NCI-H2171 (cell line): ENCODE measurements around the gene SETD1A.

Experiments
- DNase-seq: peaks from one replicate; lab custom pipeline; 2025; lab: John Stamatoyannopoulos, UW

SETD1A gene

DNA sequence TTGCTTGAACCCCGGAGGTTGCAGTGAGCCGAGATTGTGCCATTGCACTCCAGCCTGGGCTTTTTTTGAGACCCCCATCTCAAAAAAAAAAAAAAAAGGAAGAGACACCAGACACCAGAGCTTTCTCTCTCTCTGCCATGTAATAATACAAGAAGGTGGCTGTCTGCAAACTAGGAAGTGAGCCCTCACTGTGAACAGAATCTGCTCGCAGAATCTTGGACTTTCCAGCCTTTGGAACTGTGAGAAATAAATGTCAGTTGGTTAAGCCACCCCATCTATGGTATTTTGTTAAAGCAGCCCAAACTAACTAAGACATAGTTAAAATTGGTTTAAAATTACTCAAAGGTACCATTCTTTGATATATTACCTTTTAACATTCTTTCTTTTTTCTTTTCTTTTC lies 63.0 kb downstream of the SETD1A start:
- no peak for DNase-seq

DNA sequence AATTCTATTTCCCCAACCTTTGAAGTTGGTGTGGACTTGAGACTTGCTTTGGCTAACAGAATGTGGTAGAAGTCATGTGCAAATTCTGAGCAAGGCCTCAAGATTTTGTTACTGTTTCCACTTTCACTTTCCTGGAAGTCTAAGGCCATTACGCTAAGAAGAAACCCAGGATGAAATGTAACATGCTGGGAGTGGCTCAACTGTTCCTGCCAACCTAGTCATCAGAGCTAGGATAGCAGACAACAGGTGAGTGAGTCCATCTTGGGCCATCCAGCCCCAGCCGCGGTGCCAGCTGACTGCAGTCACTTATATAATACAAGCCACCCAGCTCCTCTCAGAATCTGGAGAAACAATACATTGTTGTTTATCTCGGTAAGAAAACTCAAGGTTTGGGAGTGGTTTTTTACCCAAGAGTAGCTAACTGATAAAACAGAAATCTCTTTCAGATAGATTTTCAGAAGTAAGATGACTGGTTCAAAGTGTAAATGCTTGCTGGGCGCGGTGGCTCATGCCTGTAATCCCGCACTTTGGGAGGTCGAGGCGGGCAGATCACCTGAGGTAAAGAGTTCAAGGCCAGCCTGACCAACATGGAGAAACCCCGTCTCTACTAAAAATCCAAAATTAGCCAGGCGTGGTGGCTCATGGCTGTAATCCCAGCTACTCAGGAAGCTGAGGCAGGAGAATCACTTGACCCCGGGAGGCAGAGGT lies 65.1 kb downstream of the SETD1A start:
- DNase-seq: no peak

DNA sequence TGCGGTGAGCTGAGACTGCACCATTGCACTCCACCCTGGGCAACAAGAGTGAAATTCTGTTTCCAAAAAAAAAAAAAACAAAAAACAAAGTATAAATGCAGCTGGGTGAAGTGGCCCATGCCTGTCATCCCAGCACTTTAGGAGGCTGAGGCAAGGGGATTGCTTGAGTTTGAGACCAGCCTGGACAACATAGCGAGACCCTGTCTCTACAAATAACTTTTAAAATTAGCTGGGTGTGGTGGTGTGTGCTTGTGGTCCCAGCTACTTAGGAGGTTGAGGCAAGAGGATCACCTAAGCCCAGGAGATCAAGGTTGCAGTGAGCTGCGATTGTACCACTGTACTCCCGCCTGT lies 65.7 kb downstream of the SETD1A start:
- DNase-seq: no peak

DNA sequence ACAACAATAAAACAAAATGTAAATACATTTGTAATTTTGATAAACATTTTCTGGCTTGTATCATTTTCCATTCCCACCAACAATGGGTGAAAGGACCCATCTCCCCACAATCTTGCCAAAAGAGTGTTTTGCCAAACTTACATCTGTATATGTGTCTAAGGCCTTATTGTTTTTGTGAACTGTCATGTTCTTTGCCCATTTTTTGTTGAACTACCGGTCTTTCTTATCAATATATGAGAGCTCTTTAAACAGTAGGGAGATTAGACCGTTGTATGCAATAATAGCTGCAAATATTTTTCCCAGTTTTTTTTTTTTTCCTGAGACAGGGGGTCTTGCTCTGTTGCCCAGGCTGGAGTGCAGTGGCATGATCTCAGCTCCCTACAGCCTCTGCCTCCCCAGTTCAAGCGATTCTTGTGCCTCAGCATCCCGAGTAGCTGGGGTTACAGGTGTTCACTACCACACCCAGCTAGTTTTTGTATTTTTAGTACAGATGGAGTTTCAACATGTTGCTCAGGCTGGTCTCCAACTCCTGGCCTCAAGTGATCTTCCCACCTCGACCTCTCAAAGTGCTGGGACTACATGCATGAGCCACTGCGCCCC lies 66.2 kb downstream of the SETD1A start:
- DNase-seq: no peak

DNA sequence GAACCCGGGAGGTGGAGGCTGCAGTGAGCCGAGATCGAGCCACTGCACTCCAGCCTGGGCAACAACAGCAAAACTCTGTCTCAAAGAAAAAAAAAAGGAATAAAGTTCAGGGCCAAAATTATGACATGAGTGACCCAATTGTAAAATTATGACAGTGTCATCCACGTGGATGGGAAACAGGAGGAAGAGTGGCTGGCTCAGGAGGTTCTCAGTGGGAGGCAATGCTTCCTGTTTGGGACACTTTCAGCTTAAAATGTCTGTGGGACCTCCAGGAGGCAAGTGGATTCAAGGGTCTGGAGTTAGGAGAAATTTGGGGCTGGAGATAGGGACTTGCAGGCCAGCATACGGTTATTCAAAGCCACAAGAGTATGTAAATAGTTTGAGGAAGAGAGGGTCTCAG lies 67.8 kb downstream of the SETD1A start:
- no peak for DNase-seq

DNA sequence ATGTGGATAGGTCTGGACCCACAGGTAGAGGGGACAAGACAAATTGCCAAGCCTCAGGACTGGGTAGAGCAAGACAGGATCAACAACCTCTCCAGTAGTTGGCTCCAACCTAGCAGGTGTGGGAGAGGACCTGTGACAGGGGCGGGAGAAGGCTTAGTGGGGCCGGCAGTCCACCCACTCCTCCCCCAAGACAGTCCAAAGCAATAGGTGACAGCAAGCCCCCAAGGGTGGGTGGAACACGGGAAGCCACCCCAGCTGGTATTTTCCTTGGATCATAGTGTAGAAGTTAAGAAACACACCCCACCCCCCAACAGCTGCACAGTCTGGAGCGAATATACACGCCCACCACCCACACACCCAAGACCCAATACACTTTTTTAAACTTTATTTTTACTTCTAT lies 71.7 kb downstream of the SETD1A start:
- DNase-seq: no peak

DNA sequence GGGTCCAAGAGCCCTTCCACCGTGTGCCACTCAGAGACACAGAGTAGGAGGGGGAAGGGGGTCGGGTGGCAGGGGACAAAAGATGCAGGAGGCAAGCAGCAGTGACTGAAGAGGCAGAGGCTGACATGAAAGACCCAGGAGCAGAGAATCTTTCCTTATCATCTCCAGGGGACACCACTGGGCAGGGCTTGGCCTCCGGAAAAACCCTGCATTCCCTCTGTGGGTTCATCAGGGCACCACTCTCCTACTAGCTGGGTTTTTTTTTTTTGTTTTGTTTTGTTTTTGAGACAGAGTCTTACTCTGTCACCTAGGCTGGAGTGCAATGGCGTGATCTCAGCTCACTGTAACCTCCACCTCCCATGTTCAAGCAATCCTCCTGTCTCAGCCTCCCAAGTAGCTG lies 73.7 kb downstream of the SETD1A start:
- no peak for DNase-seq

DNA sequence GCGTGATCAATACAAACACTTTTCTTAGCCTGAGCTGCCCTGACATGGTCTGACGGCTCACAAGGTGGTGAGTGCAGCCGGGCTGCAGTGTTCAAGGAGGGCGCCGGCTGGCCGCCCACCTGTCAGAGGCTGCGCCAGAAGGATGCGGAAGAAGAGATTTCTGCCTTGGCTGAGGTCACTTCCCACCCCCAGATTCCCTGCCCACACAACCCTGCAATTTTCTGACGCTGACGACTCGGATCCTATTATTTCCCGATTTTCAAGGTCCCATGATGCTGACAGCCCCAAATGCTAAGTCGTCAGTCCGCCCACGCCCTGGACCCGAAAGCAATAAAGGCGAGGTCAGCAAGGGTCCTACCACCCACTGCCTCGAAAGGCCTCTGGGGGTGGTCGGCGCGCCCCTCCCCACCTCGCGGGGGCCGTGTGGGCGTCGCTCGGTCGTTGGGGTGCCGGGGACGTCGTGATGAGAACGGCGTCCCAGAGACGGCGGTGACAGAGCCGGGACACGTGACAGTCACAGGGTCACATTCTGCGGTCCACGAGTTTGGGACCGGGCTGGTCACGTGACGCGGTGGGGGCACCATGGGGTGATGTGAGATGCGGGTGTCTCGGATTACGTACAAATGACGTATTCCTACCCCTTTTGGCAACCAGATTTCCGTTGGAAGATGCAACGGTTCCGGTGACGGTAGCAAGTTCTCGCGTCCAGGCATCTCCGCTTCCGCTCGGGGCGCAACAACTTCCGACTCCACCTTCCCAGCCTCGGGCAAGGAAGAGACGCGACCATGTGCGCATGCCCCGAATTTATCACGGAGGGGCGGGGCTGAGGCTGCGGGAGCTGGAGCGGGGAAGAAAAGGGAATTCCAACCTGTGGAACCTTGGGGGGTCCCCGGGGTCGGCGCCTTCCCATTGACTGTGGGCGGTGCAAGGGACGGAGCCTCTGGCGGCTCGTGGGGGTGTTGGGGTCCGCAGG lies 75.5 kb downstream of the SETD1A start, which contains the start of gene STX4:
Gene STX4, plus strand, starts transcription at position 823 of the 973 bp plus-strand sequence. CDS start 248 bp downstream, outside the sequence.
- DNase-seq: peak; percentile 96

DNA sequence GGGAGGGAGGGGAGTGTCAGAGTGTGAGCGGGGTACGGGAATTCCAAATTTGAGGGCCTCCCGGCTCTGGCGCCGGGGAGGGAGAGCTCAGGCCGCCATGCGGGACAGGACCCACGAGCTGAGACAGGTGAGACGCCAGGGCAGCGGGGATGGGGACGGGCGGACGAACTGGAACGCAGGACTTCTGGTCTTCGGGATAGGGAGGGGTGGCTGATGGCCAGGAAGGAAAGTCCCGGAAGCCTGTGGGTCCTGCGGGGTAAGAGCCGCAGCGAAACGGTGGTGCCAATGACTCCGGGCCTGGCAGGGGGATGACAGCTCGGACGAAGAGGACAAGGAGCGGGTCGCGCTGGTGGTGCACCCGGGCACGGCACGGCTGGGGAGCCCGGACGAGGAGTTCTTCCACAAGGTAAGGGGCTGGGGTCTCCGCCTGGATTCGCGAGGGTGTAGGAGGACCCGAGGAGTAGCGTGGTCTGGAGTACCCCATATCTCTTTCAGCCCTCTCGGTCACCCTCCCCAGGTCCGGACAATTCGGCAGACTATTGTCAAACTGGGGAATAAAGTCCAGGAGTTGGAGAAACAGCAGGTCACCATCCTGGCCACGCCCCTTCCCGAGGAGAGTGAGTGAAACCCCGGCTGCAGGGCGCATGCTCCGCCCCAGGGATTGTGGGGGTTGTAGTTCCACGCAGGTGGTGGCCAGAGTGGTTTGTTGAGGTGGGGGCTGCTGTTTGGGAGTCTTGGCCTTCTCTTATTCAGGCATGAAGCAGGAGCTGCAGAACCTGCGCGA lies 76.3 kb downstream of the SETD1A start:
- DNase-seq: peak; percentile 70
